Stimulated activated CD4-positive, alpha-beta T cell treated with anti-CD3 and anti-CD28 coated beads, Interleukin-1b, Interleukin-23, amount 100 ng/mL, for 1 hour (primary cell): ENCODE measurements around the gene CMTM5.
A peak's percentile ranks its signal among the peaks of the same experiment; 100 is the strongest.
"Not testable (repeated sequence)": the region's sequence is repeated elsewhere in the genome, so short reads cannot be mapped to it uniquely, and the experiment has no call there.

Experiments used
- DNase-seq, 2 donors: peaks; one replicate each; pipeline ENCODE4 v3.0.0-alpha.2; 2020; ENCODE audit warnings: low read depth in 2 of 2

Gene CMTM5

GRCh38 chr14:23378612-23379220, 1.9 kb downstream of the CMTM5 start:
- no peak for DNase-seq

- peak; percentile 30 to 34 for DNase-seq
These were observed 2.7 kb downstream of the CMTM5 start for GRCh38 chr14:23379366-23380196.

GRCh38 chr14:23380197-23380914, 3.5 kb downstream of the CMTM5 start:
- no peak for DNase-seq

GRCh38 chr14:23380976-23381375, 4.1 kb downstream of the CMTM5 start:
- no peak for DNase-seq

GRCh38 chr14:23381871-23382270, 5.0 kb downstream of the CMTM5 start:
- no peak for DNase-seq

- no peak for DNase-seq
These were observed 5.4 kb downstream of the CMTM5 start for GRCh38 chr14:23382276-23382675.

- DNase-seq, result no peak
These were observed 6.0 kb downstream of the CMTM5 start for GRCh38 chr14:23382731-23383440.

- no peak for DNase-seq
These were observed 7.7 kb downstream of the CMTM5 start for GRCh38 chr14:23384364-23385080.

GRCh38 chr14:23385244-23385641, 8.4 kb downstream of the CMTM5 start:
- no peak for DNase-seq

- no peak for DNase-seq
These were observed 8.9 kb downstream of the CMTM5 start for GRCh38 chr14:23385642-23386265.

GRCh38 chr14:23386266-23386657, 9.4 kb downstream of the CMTM5 start:
- DNase-seq, result not testable (repeated sequence)

GRCh38 chr14:23386999-23387398, 10.2 kb downstream of the CMTM5 start:
- no peak for DNase-seq

- DNase-seq, result no peak
These were observed 11.4 kb downstream of the CMTM5 start for GRCh38 chr14:23387916-23388882.

GRCh38 chr14:23388996-23389395, 12.2 kb downstream of the CMTM5 start:
- DNase-seq, result no peak

- DNase-seq, result no peak
These were observed 12.6 kb downstream of the CMTM5 start for GRCh38 chr14:23389396-23389795.

- not testable (repeated sequence) for DNase-seq
These were observed 13.0 kb downstream of the CMTM5 start for GRCh38 chr14:23389871-23390270.

GRCh38 chr14:23392613-23393012, 15.8 kb downstream of the CMTM5 start:
- no peak for DNase-seq

GRCh38 chr14:23396126-23396525, 19.3 kb downstream of the CMTM5 start:
- DNase-seq, result no peak

GRCh38 chr14:23396781-23397407, 20.0 kb downstream of the CMTM5 start:
- no peak for DNase-seq
